SU-DHL-6 (cell line): ENCODE data around the gene FANCC.

Source experiments
- H2AFZ ChIP-seq: fragments of 200-600 bp; sonication (generic); 2 replicates; pipeline ENCODE4 v1.6.1; 2014; ENCODE audit warnings: low read depth, mild to moderate bottlenecking, moderate library complexity, mixed read lengths, antibody characterized with exemption, low read length; ENCODE audit not compliant: severe bottlenecking
- H3F3A ChIP-seq: fragments of 200-600 bp; shearing (Covaris generic); 2 replicates; pipeline ENCODE4 v1.6.0; 2016; ENCODE audit warnings: antibody characterized with exemption, mild to moderate bottlenecking; ENCODE audit not compliant: insufficient read depth
- H3K27ac ChIP-seq: fragments of 200-600 bp; sonication (generic); 2 replicates; pipeline ENCODE4 v1.5.1; 2016; ENCODE audit warnings: low read depth, mild to moderate bottlenecking, low read length, moderate library complexity, mixed read lengths
- H3K27me3 ChIP-seq: fragments of 200-600 bp; sonication (generic), shearing (Covaris generic); 2 replicates; pipeline ENCODE4 v1.6.0; 2014; ENCODE audit warnings: mild to moderate bottlenecking, low read length
- H3K36me3 ChIP-seq: fragments of 200-600 bp; sonication (generic); 2 replicates; pipeline ENCODE4 v1.6.1; 2014; ENCODE audit warnings: mild to moderate bottlenecking, low read length, mixed read lengths
- H3K4me2 ChIP-seq: fragments of 300-600, 200-600 bp; shearing (Covaris generic), sonication (generic); 2 replicates; pipeline ENCODE4 v1.6.0; 2014; ENCODE audit warnings: low read length, low read depth, mild to moderate bottlenecking; ENCODE audit not compliant: poor library complexity, severe bottlenecking
- H3K4me3 ChIP-seq: fragments of 200-600 bp; sonication (generic); 2 replicates; pipeline ENCODE4 v1.5.1; 2014; ENCODE audit warnings: antibody characterized with exemption, low read length, mild to moderate bottlenecking, mixed read lengths; ENCODE audit not compliant: insufficient read depth, poor library complexity, severe bottlenecking
- H3K79me2 ChIP-seq: fragments of 200-600 bp; sonication (generic); 2 replicates; pipeline ENCODE4 v1.6.1; 2014; ENCODE audit warnings: mild to moderate bottlenecking, low read length, moderate library complexity; ENCODE audit not compliant: insufficient read depth
- H3K9ac ChIP-seq: fragments of 200-600 bp; sonication (generic); 2 replicates; pipeline ENCODE4 v1.7.0; 2014; ENCODE audit warnings: mild to moderate bottlenecking, low read length
- H3K9me2 ChIP-seq: fragments of 200-600 bp; sonication (generic); replicated peaks from 2 replicates; pipeline ENCODE4 v1.6.1; 2014; ENCODE audit warnings: low read length; ENCODE audit not compliant: insufficient read depth
- H3K9me3 ChIP-seq: fragments of 200-600 bp; sonication (generic); 2 replicates; pipeline ENCODE4 v1.6.1; 2014; ENCODE audit warnings: low read length, mixed read lengths; ENCODE audit not compliant: insufficient read depth
- H4K20me1 ChIP-seq: fragments of 200-600 bp; sonication (generic); 2 replicates; pipeline ENCODE4 v1.6.1; 2014; ENCODE audit warnings: low read depth, mild to moderate bottlenecking, antibody characterized with exemption, low read length, moderate library complexity, mixed read lengths
- EZH2phosphoT487 ChIP-seq: fragments of 200-600 bp; sonication (generic), shearing (Covaris generic); conservative IDR thresholded peaks from 2 replicates; pipeline ENCODE4 v1.6.1; 2018; ENCODE audit warnings: mild to moderate bottlenecking, antibody characterized with exemption, low read length, moderate library complexity, mixed read lengths
- TF ChIP-seq, protein P1 (sequence below): fragments of 200-600 bp; sonication (generic); IDR thresholded peaks from one replicate; pipeline ENCODE4 v1.5.1; 2017; ENCODE audit warnings: antibody characterized with exemption, mild to moderate bottlenecking, low read length, moderate library complexity; ENCODE audit not compliant: insufficient read depth, poor library complexity, severe bottlenecking

FANCC gene

DNA sequence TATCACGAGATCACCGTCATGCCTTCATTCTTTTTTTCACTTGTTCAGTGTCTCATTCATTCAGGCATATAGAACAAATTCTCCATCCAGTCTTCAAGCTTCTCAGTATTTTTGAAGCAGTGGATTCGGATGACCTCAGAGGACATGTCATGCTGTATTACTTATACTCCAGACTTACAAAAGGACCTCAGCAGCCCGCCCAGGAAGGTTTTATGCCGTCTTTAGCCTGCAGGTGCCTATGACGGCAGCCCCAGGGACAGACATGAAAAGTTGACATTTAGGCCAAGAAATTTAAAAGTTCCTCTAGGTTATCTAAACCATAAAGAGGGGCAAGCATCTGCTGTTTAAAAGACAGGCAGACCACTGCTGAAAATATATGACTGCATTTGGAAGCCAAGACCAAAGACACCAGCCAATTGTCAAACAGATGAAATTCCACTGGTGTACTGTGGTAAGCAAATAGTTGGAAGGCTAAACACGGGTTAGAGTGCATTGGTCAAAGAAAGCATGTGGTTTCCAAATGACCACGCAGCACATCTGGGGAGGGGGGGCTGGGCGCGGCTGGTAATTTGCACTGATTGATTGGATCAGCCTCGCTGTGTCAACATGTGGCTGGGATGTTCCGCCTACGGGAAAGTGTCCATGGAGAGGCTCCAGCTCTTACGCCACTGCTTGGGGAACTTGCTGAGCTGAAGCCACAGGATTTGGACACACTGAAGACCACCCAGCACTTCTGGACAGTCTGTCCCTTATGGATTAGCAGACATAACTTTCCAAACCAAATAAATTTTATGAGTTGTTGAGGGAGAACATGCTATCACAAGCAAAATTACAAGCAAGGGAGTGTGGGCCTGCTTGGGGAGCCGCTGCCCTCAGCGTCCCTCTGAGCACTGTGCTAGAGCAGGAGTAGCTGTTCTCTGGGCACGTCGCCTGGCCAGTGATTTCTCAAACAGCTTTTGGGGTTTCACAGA lies 173.6 kb downstream of the FANCC start:
- Histone ChIP-seq H2AFZ (no peak overlapping the region), H3K27ac (no peak overlapping the region), H3K9ac (no peak overlapping the region), H3K79me2 (no peaks in the 10 kb centered on the region), H3F3A (no peaks in the 10 kb centered on the region), H3K27me3 (no peaks in the 10 kb centered on the region), H3K9me2 (no peaks in the 10 kb centered on the region), H3K9me3 (no peaks in the 10 kb centered on the region), H4K20me1 (no peaks in the 10 kb centered on the region), H3K4me2 (no peak overlapping the region), H3K4me3 (no peak overlapping the region), H3K36me3 (no peaks in the 10 kb centered on the region)
- TF ChIP-seq, protein P1, sequence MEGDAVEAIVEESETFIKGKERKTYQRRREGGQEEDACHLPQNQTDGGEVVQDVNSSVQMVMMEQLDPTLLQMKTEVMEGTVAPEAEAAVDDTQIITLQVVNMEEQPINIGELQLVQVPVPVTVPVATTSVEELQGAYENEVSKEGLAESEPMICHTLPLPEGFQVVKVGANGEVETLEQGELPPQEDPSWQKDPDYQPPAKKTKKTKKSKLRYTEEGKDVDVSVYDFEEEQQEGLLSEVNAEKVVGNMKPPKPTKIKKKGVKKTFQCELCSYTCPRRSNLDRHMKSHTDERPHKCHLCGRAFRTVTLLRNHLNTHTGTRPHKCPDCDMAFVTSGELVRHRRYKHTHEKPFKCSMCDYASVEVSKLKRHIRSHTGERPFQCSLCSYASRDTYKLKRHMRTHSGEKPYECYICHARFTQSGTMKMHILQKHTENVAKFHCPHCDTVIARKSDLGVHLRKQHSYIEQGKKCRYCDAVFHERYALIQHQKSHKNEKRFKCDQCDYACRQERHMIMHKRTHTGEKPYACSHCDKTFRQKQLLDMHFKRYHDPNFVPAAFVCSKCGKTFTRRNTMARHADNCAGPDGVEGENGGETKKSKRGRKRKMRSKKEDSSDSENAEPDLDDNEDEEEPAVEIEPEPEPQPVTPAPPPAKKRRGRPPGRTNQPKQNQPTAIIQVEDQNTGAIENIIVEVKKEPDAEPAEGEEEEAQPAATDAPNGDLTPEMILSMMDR, result no peak
- no peak for TF ChIP-seq EZH2phosphoT487

DNA sequence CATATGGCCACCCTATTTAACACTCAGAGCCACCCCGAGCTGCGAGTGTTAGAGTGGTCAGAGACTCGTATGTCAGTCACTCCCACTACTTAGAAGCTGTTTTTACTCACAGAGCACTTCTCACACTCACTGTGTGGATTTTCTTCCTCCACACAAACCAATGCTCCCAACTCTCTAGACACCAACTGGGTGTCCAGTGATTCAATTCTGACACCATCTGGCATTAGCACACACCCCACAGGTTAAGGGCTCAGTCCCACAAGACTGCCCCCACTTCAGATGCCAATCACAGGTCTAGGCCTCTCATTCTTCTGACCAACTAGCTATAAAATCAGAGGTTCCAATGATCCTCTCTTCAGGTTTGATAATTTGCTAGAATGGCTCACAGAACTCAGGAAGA lies 174.8 kb downstream of the FANCC start:
- no peak overlapping the region for H3K4me2 ChIP-seq
- H3K27ac ChIP-seq, result no peak overlapping the region
- no peak overlapping the region for H2AFZ ChIP-seq
- H3K9me2 ChIP-seq, result no peaks in the 10 kb centered on the region
- no peaks in the 10 kb centered on the region for H3K27me3 ChIP-seq
- H3K36me3 ChIP-seq, result no peaks in the 10 kb centered on the region
- no peak overlapping the region for H3K9ac ChIP-seq
- no peaks in the 10 kb centered on the region for H3K9me3 ChIP-seq
- no peaks in the 10 kb centered on the region for H4K20me1 ChIP-seq
- TF ChIP-seq EZH2phosphoT487, result no peak
- TF ChIP-seq, protein P1, result no peak
- no peak overlapping the region for H3K4me3 ChIP-seq
- no peaks in the 10 kb centered on the region for H3F3A ChIP-seq
- no peaks in the 10 kb centered on the region for H3K79me2 ChIP-seq

DNA sequence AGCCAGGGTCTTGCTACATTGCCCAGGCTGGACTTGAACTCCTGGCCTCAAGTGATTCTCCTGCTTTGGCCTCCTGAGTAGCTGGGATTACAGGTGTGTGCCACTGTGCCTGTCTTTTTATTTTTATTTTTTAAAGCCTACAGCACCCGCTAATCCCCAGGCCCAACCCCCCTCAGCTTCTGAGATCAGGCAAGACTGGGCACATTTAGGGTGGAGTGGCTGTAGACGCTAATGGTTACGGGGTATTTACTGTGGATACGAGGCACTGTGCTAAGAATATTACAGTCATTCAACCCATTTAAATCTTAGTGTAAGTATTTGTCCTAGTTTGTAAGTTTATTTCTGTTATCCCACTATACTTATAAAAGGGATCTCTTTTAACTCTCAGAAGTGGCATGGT lies 175.2 kb downstream of the FANCC start:
- Histone ChIP-seq H3K4me3 (no peak overlapping the region), H3F3A (no peaks in the 10 kb centered on the region), H3K36me3 (no peaks in the 10 kb centered on the region), H3K27me3 (no peaks in the 10 kb centered on the region), H3K9ac (no peak overlapping the region), H3K27ac (no peak overlapping the region), H4K20me1 (no peaks in the 10 kb centered on the region), H3K9me3 (no peaks in the 10 kb centered on the region), H2AFZ (no peak overlapping the region), H3K79me2 (no peaks in the 10 kb centered on the region), H3K9me2 (no peaks in the 10 kb centered on the region), H3K4me2 (no peak overlapping the region)
- TF ChIP-seq, protein P1, result no peak
- TF ChIP-seq EZH2phosphoT487, result no peak
